Measurements from ENCODE around the gene DYNC2I2.

The DYNC2I2 gene

GRCh38 chr9:128689820-128690683 is 33.4 kb upstream of the DYNC2I2 start:
- H2AFZ ChIP-seq (ENCODE audit: low read depth, low read length, severe bottlenecking), result no peak overlapping the region
- H3K27me3 ChIP-seq (ENCODE audit: low read length), result no peaks in the 10 kb centered on the region
- H3F3A ChIP-seq (ENCODE audit: insufficient read depth), result peaks cover 66% of the 10 kb centered on the region
- H3K9me3 ChIP-seq (ENCODE audit: insufficient read depth, low read length), result no peaks in the 10 kb centered on the region
- TF ChIP-seq CTCF (IDR thresholded peaks at IDR 0.05; ENCODE audit: insufficient read depth, low read length, poor library complexity, severe bottlenecking) (no peak), EZH2phosphoT487 (conservative IDR thresholded peaks at IDR 0.05; ENCODE audit: low read length) (no peak)
- H3K79me2 ChIP-seq (ENCODE audit: insufficient read depth, low read length), result peaks cover 72% of the 10 kb centered on the region
- H3K27ac ChIP-seq (ENCODE audit: low read depth, low read length), result peak overlapping the region; percentile 81
- peaks cover 22% of the 10 kb centered on the region for H4K20me1 ChIP-seq (ENCODE audit: low read depth, low read length)
- H3K36me3 ChIP-seq (ENCODE audit: low read length), result peaks cover 42% of the 10 kb centered on the region
- H3K9ac ChIP-seq (ENCODE audit: low read length), result peak overlapping the region; percentile 91
- H3K9me2 ChIP-seq (replicated peaks; ENCODE audit: insufficient read depth, low read length), result no peaks in the 10 kb centered on the region
- H3K4me3 ChIP-seq (ENCODE audit: insufficient read depth, low read length, poor library complexity, severe bottlenecking), result peak overlapping the region; percentile 81
- peak overlapping the region; percentile 79 for H3K4me2 ChIP-seq (ENCODE audit: low read depth, low read length, poor library complexity, severe bottlenecking)

GRCh38 chr9:128689293-128689774 is 32.7 kb upstream of the DYNC2I2 start:
- peaks cover 80% of the 10 kb centered on the region for H3K79me2 ChIP-seq (ENCODE audit: insufficient read depth, low read length)
- H3K9me2 ChIP-seq (replicated peaks; ENCODE audit: insufficient read depth, low read length), result no peaks in the 10 kb centered on the region
- peak overlapping the region; percentile 68 for H3K9ac ChIP-seq (ENCODE audit: low read length)
- no peaks in the 10 kb centered on the region for H3K9me3 ChIP-seq (ENCODE audit: insufficient read depth, low read length)
- no peaks in the 10 kb centered on the region for H3K27me3 ChIP-seq (ENCODE audit: low read length)
- H3K4me3 ChIP-seq (ENCODE audit: insufficient read depth, low read length, poor library complexity, severe bottlenecking), result peak overlapping the region; percentile 56
- peaks cover 22% of the 10 kb centered on the region for H4K20me1 ChIP-seq (ENCODE audit: low read depth, low read length)
- H3K4me2 ChIP-seq (ENCODE audit: low read depth, low read length, poor library complexity, severe bottlenecking), result peak overlapping the region; percentile 21
- H2AFZ ChIP-seq (ENCODE audit: low read depth, low read length, severe bottlenecking), result no peak overlapping the region
- H3F3A ChIP-seq (ENCODE audit: insufficient read depth), result peaks cover 65% of the 10 kb centered on the region
- TF ChIP-seq CTCF (IDR thresholded peaks at IDR 0.05; ENCODE audit: insufficient read depth, low read length, poor library complexity, severe bottlenecking), result no peak
- TF ChIP-seq EZH2phosphoT487 (conservative IDR thresholded peaks at IDR 0.05; ENCODE audit: low read length), result no peak
- H3K27ac ChIP-seq (ENCODE audit: low read depth, low read length), result peak overlapping the region; percentile 75
- peaks cover 40% of the 10 kb centered on the region for H3K36me3 ChIP-seq (ENCODE audit: low read length)

- peak within 1 kb of the TSS; percentile 96 for H3K9ac ChIP-seq (ENCODE audit: low read length)
- peak within 1 kb of the TSS; percentile 81 for H3K4me3 ChIP-seq (ENCODE audit: insufficient read depth, low read length, poor library complexity, severe bottlenecking)
- H3F3A ChIP-seq (ENCODE audit: insufficient read depth), result peaks cover 64% of the 10 kb centered on the region
- peak within 1 kb of the TSS; percentile 15 for H2AFZ ChIP-seq (ENCODE audit: low read depth, low read length, severe bottlenecking)
- H3K9me3 ChIP-seq (ENCODE audit: insufficient read depth, low read length), result no peaks in the 10 kb centered on the region
- H3K9me2 ChIP-seq (replicated peaks; ENCODE audit: insufficient read depth, low read length), result no peaks in the 10 kb centered on the region
- peaks cover 84% of the 10 kb centered on the region for H3K79me2 ChIP-seq (ENCODE audit: insufficient read depth, low read length)
- H3K27ac ChIP-seq (ENCODE audit: low read depth, low read length), result peak within 1 kb of the TSS; percentile 97
- no peaks in the 10 kb centered on the region for H3K27me3 ChIP-seq (ENCODE audit: low read length)
- no peak for TF ChIP-seq EZH2phosphoT487 (conservative IDR thresholded peaks at IDR 0.05; ENCODE audit: low read length)
- TF ChIP-seq CTCF (IDR thresholded peaks at IDR 0.05; ENCODE audit: insufficient read depth, low read length, poor library complexity, severe bottlenecking), result no peak
- peaks cover 22% of the 10 kb centered on the region for H4K20me1 ChIP-seq (ENCODE audit: low read depth, low read length)
- peaks cover 33% of the 10 kb centered on the region for H3K36me3 ChIP-seq (ENCODE audit: low read length)
- H3K4me2 ChIP-seq (ENCODE audit: low read depth, low read length, poor library complexity, severe bottlenecking), result peak within 1 kb of the TSS; percentile 79
Measured at GRCh38 chr9:128688501-128689292, 32.0 kb upstream of the DYNC2I2 start, which contains the start of gene SET. SET (plus strand) TSS chr9:128689222; CDS start chr9:128689583, 361 bp downstream.
